HG02642 (cell line): ENCODE data around the gene KLC4.
"Not testable (repeated sequence)": the region's sequence is repeated elsewhere in the genome, so short reads cannot be mapped to it uniquely, and the experiment has no call there.

Experiments
- ATAC-seq: cut with Tn5 transposase; IDR thresholded peaks from one replicate; pipeline ENCODE4 v1.9.1; 2021; ENCODE audit warnings: mild to moderate bottlenecking; ENCODE audit not compliant: unreplicated experiment, poor library complexity

Gene KLC4

DNA sequence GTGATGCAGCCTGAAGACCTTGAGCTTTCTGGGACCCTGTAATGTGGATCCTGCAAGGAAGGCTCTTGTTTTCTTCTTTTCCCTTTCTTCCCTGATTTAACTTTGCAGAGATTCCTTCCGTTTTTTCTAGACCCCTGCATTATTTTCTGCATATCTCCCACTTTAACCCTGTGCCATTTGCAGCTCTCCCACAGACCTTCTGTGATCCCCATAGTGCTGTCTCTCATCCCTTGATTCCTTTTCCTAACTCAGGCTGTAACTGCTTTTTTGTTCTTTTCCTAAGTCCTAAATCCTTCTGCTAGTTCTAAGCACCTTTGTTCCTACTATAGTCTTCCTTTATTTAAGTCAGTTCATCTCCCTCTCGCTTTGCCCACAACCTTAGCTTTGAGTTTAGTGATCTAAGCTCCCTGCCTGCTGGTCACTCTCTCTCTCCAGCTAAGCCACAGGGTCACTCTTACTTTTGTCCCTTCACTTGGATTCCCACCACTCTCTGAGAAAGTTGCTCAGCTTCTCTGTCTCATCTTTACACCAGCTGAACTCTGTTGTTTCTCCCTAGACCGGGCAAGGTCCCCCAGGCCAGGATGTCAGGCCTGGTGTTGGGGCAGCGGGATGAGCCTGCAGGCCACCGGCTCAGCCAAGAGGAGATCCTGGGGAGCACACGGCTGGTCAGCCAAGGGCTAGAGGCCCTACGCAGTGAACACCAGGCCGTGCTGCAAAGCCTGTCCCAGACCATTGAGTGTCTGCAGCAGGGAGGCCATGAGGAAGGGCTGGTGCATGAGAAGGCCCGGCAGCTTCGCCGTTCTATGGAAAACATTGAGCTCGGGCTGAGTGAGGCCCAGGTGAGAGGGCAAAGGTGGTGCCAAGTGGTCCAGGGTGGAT, 1.6 kb downstream of the KLC4 start:
- no peak for ATAC-seq

DNA sequence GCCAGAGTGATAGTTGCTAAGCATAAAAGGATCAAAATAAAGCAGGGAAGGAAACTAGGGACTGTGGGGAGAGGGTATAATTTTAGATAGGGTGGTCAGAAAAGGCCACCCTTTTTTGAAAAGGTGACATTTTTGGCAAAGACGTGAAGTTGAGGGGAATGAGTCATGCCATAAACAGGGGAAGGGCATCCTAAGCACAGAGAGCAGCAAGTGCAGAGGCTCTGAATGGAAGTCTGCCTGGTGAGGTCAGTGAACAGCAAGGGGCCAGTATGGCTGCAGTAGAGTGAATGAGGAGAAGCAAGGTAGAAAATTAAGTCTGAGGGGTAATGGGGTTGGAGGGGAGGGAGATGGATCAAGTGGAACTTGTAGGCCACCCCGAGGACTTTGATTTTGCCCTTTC, 2.4 kb downstream of the KLC4 start:
- no peak for ATAC-seq

DNA sequence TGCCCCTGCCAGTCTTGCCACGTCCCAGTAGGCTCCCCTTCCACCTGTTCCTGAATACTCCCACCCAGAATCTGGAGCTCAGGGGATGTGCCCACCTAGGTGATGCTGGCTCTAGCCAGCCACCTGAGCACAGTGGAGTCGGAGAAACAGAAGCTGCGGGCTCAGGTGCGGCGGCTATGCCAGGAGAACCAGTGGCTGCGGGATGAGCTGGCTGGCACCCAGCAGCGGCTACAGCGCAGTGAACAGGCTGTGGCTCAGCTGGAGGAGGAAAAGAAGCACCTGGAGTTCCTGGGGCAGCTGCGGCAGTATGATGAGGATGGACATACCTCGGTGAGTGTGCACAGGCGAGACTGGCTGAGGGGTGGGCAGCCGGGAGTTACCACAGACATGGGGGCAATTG, 3.4 kb downstream of the KLC4 start:
- ATAC-seq, result no peak

DNA sequence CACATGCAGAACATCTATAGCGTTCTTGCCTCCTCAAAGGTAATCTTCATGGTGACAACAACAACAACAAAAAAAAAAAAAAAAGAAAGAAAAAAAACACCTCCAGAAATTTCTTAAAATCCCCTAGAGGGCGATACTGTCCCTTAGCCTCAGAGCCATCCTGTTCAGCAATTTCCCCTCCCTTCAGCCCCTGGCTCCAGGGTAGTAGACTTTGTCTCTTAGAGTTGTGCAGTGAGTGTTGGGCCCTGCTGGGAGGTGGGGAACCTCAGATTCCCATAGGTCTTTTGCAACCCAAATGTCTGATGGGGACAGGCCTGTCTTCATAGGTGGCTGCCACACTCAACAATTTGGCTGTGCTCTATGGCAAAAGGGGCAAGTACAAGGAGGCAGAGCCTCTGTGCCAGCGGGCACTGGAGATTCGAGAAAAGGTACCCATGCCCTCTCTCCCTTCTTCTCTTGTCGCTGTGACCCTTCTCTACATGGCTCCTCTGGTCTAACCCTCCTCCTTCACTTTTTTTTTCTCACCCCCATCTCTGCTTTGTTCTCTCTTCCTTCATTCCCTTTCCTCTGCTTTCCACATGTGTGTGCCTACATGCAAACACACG, 10.7 kb downstream of the KLC4 start:
- ATAC-seq, result no peak

DNA sequence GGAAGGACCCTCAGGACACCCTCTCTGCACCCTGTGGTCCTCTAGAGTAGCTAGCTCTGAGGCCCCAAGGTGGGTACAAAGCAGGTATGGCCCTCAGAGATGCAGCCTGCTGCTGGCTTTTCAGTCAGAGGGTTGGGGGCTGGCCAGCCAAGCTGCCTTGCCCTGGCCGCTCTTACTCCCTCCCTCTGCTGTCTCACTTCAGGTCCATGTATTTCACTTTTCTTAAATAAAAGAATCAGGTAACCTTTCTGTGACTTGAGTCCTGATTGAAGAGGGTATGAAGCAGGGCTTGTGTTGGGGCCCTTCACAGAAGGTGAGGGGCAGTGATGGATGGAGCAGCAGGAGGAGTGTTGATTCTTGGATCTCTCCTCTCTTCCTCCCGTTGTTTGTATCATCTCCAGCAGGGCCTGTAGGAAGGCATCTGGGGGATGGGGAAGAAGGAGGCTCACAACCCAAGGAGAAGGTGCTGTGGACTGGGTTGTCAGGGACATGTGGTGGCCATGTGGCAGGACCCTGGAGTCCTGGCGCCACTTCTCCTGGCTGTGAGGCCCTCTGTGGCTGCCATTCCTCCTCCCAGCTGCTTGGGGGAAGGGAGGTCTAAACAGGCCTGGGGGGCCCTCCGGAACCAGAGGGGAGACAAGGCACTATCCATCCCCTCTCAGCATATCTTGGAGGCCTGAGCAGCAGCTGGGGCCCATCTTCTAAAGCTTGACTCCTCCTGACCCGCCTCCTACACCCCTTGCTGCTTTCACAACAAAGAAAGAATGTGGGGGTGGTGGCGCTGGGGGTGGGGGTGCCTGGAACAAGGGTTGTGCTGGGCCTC, 15.6 kb downstream of the KLC4 start:
- ATAC-seq, result no peak

DNA sequence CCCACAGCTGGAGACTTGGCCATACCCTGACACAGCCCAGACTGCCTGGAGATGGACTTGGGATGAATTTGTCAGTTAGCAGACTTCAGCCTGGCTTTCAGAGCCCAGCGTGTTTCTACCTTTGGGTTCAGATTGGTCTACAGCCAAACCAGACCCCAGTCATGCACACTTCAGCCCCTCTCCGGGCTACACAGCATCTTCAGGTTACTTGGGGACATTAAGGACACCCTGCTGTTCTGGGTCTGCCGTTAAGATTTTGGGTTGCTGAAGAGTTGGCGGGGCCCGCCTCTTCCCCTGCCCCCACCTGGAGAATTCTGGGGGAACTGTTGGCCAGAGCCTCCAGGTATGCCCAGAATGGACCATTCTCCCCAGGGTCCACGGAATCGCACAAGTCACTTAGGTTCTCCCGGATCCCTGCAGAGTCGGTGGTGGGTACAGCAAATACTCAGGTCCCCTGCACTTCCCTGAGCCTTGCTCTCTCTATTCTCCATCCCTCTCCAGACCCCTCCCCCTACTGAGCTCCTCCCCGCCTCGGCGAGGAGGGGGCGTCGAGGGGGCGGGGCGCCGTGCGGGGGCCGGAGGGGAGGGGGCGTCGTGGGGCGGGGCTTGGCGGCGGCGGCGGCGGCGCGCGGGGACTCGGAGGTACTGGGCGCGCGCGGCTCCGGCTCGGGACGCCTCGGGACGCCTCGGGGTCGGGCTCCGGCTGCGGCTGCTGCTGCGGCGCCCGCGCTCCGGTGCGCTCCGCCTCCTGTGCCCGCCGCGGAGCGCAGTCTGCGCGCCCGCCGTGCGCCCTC, 16.4 kb downstream of the KLC4 start, which contains the start of gene PTK7:
Gene PTK7, plus strand, starts transcription at position 645 of the 794 bp plus-strand sequence. CDS start 175 bp downstream, outside the sequence.
- ATAC-seq, result no peak

DNA sequence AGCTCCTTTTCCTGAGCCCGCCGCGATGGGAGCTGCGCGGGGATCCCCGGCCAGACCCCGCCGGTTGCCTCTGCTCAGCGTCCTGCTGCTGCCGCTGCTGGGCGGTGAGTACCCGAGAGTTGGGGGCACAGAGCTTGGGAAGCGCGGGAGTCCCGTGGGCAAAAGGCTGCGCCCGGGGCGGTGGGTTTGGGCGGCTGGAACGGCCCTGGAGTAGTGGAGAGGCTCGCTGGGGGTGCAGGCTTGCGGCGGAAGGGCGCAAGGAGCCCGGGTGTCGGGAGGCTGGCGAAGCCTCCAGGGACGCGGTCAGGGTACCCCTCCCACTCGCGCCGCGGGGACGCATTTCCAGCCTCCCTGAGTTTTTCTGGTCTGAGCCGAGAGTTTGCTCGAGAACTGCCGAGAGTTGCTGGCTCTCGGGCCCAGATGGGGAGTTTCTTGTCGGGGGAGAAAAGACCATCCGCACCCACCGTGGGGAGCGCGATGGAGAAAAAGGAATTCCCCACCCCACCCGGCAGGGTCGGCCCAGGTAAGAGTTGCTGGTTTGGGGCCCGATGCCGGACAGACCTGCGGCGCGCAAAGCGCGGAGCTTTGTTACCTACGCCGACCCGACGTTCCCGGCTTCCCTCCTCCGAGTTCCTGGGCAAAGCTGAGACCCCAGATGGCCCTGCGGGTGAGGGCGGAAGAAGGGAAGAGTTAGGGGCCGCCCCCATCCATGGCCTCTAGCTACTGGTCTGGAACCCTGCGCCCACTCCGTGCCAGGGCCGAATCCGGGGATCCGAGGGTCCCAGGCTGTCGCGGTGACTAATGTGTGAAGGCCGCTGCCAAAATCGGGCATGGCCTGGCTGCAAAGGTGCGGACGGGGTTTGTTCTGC, 17.3 kb downstream of the KLC4 start:
- no peak for ATAC-seq

DNA sequence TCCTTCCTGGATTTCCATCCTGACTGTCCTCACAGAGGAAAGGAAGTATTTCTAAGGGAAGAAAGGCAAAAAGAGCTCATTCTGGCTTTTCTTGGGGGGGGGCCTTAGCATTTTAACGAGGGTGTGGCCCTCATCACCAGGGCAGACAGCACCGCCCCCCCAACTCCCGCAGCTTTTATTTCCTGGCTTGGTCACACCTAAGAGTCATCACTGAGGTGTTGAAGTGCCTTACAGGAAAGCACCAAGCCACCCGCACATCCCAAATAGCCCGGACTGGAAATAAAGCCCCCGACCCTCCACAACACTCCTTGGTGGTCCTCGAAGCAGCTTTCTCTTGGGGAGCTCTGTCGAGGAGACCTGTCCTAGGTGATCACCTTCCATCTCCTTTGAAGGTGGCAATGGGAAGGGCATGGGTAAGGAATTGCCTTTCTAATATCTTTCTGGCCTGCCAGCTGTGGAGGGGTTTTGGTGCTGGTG, 17.9 kb downstream of the KLC4 start:
- no peak for ATAC-seq

DNA sequence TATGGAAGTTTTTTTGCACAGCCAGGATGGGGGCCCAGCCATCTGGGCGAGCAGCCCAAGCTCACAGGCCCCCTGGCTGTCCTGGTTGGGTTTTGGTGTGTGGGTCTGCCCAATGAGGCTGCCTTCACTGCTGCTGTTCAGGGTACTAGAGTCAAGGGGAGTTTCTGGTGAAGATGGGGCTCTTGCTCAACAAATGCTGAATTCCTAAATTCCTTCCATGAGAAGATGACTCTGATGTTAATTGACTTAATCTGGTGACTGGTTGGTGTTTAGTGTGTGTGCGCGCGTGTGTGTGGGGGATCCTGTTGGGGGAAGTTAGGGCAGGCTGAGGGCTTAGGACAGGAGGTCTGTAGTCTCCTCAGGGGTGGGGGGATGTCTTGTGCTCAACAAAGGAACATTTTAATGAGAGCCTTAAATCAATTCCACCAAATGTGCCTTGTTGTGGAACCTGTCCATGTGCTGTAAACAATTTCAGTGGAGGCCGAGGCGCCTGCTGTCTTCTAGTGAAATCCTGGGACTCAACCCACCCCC, 18.6 kb downstream of the KLC4 start:
- ATAC-seq, result no peak

DNA sequence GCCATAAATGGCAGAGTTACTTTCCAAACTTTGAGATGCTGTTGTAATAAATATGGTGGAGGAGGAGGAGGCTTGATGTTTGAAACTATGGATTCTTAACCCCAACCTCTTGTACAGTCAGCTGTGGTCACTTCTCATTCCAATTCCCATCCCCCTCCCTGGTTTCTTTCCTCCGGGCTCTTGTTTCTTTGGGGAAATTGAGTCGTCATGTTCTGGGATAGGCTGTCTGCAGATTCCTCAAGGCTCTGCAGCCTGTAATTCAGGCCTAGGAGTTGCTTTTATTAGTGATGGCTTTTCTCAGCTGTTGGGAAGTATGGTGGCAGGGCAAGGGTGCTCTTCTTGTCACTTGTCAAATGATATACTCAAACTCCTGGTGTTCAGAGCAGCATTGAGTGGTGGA, 19.3 kb downstream of the KLC4 start:
- no peak for ATAC-seq

DNA sequence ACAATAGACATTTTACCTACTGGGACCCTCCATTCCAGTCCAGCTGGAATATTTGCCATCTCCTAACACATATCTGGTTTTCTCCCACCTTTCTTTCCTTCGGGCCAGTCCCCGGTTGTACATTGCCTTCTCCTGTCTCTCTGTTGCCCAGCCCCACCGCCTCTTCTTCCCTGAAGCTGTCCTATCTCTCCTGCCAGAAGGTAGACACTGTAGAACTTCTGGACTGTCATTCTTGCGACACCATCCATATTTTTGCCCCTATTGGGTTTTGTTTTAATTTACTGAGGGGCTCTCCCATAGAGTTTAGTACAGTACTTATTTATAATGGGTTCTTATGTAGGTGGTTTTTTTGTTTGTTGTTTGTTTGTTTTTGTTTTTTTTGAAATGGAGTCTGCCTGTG, 21.6 kb downstream of the KLC4 start:
- no peak for ATAC-seq

DNA sequence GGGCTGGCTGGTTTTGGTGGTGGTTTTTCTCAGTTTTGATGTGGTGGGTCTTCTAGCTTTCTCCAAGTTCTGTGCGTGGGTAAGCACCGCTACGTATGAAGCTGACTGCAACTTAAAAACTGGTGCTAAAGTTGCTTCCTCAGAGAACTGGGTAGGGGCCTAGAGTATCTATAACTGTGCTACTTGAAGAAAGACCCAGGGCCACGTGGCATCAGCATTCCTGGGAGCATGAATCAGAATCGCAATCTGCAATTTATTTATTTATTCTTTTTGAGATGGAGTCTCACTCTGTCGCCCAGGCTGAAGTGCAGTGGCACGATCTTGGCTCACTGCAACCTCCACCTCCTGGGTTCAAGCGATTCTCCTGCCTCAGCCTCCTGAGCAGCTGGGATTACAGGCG, 22.5 kb downstream of the KLC4 start:
- ATAC-seq, result not testable (repeated sequence)

DNA sequence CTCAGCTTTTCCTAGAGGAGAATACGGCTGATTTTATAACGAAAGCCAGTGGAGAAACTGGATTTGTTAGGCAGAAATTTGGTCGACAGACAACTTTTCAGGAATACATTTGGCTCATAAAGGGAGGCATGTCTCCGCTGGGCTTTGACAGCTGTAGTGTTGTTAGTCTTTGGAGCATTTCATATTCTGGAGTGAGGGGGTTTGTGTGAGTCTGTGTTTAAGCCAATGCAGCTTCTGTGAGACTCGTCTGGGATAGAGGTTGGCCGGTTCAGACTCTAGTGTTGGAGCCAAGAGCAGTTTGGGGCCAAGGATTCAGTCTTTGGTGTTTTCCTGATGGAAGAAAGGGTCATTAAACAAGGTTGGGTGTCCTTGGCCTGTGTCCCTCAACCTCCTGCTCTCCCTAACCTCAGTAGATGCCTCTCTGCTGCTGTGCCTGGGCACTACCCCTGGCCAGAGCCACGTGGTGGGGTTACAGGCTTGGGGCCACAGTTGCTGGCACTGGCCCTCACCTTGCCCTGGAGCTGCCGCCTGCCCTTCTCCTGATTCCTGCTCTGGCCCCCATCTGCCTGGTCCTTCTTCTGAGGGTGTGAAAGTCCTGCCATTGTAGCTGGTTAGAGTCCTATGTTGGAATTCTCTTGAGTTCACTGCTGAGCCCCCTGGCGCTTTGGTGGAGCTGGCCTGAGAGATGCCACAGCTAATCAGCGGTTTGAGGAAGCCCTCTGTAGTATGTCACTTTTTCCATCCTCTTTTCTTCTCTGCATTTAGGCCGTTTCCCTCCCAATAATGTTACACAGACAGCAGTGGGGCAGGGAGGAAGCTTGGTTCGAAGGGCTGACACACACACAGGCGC, 23.6 kb downstream of the KLC4 start:
- no peak for ATAC-seq

DNA sequence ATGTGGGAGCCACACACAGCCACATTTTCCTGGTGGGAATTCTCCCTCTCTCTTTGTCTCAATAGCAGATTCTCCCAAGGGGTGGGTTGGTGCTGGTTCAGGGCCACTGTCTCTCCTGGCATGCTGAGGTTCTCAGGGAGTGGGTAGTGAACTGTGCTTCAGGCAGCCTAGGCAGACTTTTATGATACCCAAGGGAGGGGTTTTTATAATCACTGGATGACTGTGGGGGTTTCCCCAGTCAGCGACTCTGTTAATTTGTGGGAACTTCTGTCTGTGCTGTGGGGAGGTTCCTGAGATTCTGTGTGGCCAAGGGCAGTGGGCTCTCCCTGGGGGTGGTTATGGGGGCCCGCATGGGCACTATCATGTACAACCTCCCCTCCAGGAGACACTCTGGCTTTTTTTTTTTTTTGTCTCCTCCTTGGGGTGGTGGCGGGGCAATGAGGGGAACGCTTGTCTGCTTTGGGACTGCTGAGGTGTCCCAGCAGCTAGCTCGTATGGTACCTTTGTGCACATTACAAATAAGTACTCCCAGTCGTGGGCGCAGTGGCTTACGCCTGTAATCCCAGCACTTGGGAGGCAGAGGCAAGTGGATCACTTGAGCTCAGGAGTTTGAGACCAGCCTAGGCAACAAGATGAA, 26.7 kb downstream of the KLC4 start:
- no peak for ATAC-seq

DNA sequence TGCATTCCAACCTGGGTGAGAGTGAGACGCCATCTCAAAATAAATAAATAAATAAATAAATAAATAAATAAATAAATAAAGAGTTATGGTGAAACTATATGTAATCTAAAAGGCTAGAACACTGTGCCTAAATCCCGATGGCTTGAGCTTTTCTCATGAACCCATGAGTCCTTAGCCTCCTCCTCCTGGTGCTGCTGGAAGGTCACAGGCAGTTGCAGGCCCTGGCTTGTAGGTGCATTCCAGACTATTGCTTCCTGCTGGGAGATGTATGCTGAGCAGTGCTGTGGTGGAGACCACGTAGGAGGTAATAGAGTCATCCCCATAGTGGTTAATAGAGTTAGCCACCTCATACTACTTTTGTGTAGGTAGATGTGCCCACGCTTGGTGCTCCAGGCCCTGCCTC, 29.2 kb downstream of the KLC4 start:
- no peak for ATAC-seq

DNA sequence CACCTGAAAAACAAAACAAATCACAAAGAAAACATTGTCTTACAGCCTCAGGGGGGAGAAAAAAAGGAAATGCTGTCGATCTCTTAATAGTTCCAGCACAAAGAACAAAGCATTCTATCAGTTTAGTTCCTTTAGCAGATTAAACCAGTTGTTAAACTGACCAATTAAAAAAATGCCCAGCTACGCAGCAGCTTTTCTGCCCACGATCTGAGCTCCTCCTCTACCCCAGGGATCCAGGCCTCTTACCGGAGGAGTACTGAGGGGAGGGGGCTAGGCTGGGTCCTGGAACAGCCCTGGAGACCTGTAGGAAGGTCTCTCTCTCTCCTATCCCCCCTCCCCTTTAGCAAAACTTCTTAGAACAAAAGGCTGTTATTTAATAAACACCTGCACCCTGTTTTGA, 30.0 kb downstream of the KLC4 start:
- no peak for ATAC-seq

DNA sequence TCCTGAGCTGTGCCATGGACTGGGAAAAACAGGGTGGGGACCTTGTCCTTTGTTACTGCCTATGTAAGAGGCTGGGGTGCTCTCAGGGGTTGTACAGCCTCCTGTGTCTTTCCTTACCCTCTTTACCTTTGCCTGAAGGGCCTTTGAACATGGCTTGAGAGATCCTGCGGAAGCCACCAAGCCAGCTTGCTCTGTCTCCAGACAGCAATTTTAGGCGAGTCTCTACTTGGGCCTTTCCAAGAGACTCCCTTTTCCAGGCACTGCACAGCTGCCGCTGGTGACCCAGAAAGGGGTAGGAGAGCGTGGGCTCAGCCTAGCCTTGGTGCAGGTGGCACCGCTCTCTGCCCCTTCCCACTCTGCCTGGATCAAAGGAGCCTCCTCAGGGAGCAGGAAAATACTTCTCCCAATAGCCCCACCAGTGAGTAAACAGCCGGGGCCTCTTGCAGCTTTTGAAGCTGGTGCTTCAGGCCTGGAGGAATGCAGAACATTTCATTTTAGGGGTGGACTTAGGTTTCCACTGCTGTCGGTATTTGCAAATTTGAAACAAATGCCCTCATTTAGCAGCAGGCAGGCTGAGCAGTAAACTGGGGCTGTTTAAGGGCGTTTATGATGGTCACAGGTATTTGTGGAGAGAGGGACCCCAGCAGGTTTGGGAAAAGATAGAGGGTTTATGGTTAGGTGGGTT, 30.6 kb downstream of the KLC4 start:
- no peak for ATAC-seq
